SH-SY5Y (cell line): Measurements from ENCODE around the gene ZFHX3.

Experiments used
- GATA2 ChIP-seq: IDR thresholded peaks from 2 replicates; pipeline ENCODE4 v1.6.1; 2011; ENCODE audit warnings: mild to moderate bottlenecking, low read depth, low read length
- GATA3 ChIP-seq: IDR thresholded peaks from 2 replicates; pipeline ENCODE4 v1.6.1; 2011; ENCODE audit warnings: low read depth, mild to moderate bottlenecking, low read length, moderate library complexity

- TF ChIP-seq GATA2 (no peak), GATA3 (no peak)
Measured at GRCh38 chr16:72844225-72844920, 203.6 kb downstream of the ZFHX3 start.
